Activated T-helper 1 cell treated with anti-CD3 and anti-CD28 coated beads, Interleukin-2, amount 50 U/mL, for 16 hours (primary cell): ENCODE measurements around the gene LEF1.
"Not testable (repeated sequence)": the region's sequence is repeated elsewhere in the genome, so short reads cannot be mapped to it uniquely, and the experiment has no call there.

Source experiments
- DNase-seq, 2 donors: peaks; one replicate each; pipeline ENCODE4 v3.0.0-alpha.2; 2020; ENCODE audit warnings: low read depth in 1 of 2, low spot score in 1 of 2

LEF1 gene

DNA sequence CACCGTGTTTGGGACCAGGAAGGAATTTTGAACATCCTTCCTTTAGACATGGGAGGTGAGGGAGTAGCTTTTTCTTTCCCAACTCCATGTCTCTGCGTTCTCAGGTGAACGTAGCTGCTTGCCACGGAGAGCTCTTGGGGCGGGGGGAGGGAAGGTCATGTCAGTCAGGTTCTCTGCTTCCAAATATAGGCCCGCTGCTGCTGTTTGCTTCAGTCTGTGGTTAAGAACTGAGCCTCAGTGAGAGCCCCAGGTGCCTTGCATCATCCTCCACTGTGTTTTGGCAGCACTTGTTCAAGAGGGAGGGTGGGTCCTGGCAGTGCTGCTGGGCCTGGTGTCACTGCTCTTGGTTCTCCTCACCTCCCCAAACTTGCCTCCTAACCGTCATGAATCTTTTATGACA is 132.5 kb downstream of the LEF1 start:
- DNase-seq: peak in 1 of 2 donors; percentile 28

DNA sequence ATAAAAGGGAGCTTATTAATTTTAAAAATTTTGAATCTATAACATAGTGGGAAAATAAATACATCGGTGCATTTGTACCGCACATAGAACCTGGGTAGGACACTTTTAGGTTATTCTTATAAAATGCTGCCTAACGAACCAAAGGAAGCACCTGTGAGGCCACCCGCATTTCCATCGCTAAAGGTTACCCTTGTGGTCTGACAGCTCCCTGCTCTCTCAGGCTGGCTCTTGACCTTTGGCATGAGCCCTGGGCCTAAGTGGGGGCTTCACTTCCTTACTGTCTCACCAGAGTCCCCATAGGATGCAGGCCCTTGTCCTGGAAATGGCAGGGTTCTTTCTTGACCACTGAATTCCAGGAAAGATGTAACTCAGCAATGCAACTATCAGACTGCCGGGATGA is 133.0 kb downstream of the LEF1 start:
- no peak for DNase-seq

DNA sequence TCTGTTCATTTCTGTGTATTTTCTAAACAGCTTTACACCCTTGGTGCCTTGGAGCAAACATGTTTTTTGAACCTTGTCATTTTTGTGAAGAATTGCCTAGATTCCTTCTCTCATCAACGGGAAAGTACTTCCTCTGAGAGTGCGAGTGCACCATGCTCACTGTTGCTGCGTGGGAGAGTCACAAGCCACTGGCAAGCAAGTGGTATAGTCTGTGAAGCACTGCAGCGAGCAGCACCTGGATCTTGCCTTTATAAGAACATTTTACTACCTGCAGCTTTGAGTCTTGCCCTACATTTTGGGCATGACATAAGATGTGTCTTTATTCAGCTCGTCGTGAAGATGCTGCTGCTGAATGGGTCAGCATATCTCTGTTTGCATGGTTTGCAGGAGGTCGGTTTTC is 134.2 kb downstream of the LEF1 start:
- DNase-seq: no peak

GRCh38 chr4:108033348-108033747 is 135.4 kb downstream of the LEF1 start:
- DNase-seq: no peak

DNA sequence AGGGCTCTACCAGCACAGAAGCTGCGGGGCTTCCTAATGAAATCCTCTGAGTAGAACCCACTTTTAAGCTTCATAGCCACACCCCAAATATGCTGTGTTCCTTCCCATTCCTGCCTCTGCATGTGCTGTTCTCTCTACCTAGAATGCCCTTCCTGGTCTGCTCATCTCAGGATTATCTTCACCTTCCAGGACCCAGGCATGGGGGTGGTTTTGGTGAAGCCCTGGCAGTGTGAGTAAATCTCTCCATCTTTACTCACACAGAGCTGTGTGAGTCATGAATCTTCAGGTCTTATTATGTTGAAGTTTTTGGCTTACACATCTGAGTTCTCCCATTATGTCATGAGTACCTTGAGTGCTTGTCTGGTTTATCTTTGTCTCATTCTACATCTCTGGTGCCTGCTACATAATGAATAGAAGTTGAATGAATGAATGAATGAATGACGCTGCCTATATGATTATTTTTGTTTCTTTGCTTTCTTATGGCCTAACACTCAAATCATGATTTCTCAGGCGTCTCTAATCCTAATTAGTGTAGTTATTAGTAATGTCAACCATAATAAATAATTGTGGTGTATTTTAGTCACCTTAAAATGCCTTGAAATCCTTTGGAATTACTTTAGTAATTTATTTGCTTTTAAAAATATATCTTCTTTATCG is 137.2 kb downstream of the LEF1 start:
- no peak for DNase-seq

GRCh38 chr4:108030332-108030731 is 138.4 kb downstream of the LEF1 start:
- peak; percentile 36 to 37 for DNase-seq

- no peak for DNase-seq
Measured at GRCh38 chr4:108029731-108030130, 139.0 kb downstream of the LEF1 start.

- DNase-seq: no peak
Measured at GRCh38 chr4:108029016-108029720, 139.6 kb downstream of the LEF1 start.

DNA sequence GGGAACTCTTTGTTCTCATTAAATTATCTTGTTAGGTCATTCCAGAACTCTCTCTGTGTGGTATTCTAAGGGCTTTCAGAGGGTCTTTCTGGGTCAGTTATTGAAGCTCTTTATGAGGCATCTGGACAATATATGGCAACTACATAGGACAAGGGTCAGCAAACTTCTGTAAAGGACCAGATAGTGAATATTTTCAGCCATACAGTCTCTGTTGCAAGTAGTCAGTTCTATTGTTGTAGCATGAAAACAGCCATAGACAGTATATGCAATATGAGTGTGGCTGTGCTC is 143.9 kb downstream of the LEF1 start:
- no peak for DNase-seq

- DNase-seq: no peak
Measured at GRCh38 chr4:108024085-108024877, 144.5 kb downstream of the LEF1 start.

- DNase-seq: no peak
Measured at GRCh38 chr4:108018884-108019187, 149.9 kb downstream of the LEF1 start.

GRCh38 chr4:108018040-108018883 is 150.5 kb downstream of the LEF1 start:
- peak; percentile 65 to 74 for DNase-seq

- DNase-seq: no peak
Measured at GRCh38 chr4:108013955-108014354, 154.8 kb downstream of the LEF1 start.

DNA sequence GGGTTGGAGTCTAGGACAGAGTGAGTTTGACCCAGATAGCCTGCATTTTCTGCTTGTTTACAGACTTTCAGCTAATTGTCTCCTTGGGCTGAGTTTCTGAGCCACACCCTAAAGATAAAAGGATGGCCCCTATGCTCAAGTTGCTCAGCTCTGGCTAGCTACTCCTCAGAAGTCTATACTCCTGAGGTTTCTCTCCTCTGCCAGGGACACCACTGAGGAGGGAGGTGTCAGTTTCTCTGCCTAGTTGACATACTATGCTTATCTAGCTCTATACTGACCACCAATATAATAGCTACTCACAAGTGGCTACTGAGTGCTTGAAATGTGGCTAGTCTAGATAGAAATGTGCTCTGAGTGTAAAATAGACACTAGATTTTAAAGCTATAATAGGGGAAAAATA is 155.4 kb downstream of the LEF1 start:
- no peak for DNase-seq

DNA sequence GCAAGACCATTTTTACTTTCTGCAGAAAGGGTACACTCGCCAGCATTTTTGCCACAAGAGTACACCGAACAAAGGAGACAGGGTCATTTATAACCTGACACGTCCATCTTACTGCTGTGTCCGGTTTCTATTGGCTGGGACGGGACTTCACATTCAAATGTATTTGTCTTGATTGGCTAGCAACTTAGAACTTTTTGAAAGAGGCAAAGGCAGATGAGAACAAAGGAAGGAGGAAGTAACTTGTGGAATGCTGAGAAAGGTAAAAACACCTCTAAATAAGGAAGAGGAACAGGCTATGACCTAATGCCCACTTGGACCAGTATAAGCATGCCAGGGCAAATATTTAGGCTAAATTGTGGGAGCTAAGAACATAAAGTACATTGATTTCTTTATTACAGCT is 156.3 kb downstream of the LEF1 start:
- not testable (repeated sequence) for DNase-seq

DNA sequence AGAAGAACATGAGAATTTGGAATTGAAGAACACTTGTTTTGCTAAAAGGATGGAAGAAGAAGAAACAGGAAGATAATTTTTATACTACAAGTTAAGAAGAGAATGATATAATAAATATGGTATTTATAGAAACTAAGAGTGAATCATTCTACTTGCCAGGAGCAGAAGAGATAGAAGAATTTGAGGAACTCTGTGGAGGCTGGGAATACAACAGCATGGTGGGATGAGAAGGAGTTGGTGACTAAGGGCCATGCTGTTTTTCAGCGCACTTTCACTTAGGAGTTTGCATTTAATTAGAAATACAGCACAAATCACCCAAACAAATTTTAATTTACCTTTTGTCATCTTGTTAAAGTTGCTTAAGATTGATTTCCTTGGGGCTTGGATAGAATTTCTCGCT is 158.6 kb downstream of the LEF1 start:
- DNase-seq: no peak

- no peak for DNase-seq
Measured at GRCh38 chr4:108008721-108009120, 160.0 kb downstream of the LEF1 start.

GRCh38 chr4:108007984-108008383 is 160.7 kb downstream of the LEF1 start:
- no peak for DNase-seq

DNA sequence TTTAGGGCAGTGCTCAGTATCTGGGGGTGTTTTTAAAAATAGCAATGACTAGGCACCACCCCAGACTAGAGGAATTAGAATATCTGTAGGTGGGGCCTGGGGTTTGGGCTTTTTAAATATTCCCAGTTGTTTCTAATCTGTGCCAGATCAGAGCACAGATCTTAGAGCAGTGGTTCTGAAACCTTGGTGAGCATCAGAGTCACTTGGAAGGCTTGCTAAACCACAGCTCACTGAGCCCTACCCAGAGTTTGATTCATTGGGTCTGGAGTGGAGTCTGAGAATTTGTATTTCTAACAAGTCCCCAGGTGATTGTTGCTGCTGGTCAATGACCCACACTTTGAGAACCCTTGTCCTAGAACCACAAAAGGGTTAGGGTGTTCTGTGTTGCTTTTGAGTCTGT is 162.4 kb downstream of the LEF1 start:
- DNase-seq: no peak

GRCh38 chr4:108005807-108006206 is 162.9 kb downstream of the LEF1 start:
- no peak for DNase-seq

GRCh38 chr4:108004646-108005045 is 164.1 kb downstream of the LEF1 start:
- no peak for DNase-seq
